GM12878 (cell line): ENCODE measurements around the gene COL4A4. TPM values are rescaled to one million over a fixed set of nuclear protein-coding genes. Genes with fewer than 3 reads are reported as not detected.

ENCODE experiments used
- ATAC-seq: fragments of 200-7000 bp; cut with Tn5 transposase; 3 replicates; pipeline ENCODE4 v1.9.1; 2020; ENCODE audit warnings: mild to moderate bottlenecking, moderate library complexity
- BruUV-seq: library from RNA; stranded (reverse); fragments of 400-500 nt; replicated peaks from 2 replicates; lab custom pipeline; 2021; lab: Mats Ljungman, UMichigan
- CTCF ChIA-PET: fragments of 300-600 bp; sonication (Branson Sonifier 250); formaldehyde crosslinking; extraction: SDS; loops from one replicate; lab custom pipeline; 2021; ENCODE audit warnings: inconsistent platforms; lab: Yijun Ruan, JAX
- POLR2A ChIA-PET: fragments of 350-600 bp; formaldehyde crosslinking; extraction: SDS; loops from one replicate; lab custom pipeline; 2021; ENCODE audit warnings: inconsistent platforms; lab: Charles Lee
- RAD21 ChIA-PET: fragments of 300-600 bp; sonication (Branson Sonifier 250); formaldehyde crosslinking; loops from one replicate; lab custom pipeline; 2023; ENCODE audit warnings: antibody characterized with exemption; ENCODE audit not compliant: unreplicated experiment; lab: Charles Lee
- SMC1A ChIA-PET: fragments of 300-600 bp; sonication (Branson Sonifier 250); formaldehyde crosslinking; loops from one replicate; lab custom pipeline; 2023; ENCODE audit not compliant: unreplicated experiment, uncharacterized antibody; lab: Charles Lee
- DNase-seq: peaks from one replicate; pipeline ENCODE4 v3.0.0-alpha.2; 2011; ENCODE audit warnings: low read depth, low spot score
- FAIRE-seq: peaks from 3 replicates; lab custom pipeline; 2011; peaks lifted over from hg19 to GRCh38; lab: Jason Lieb, UNC
- H2AFZ ChIP-seq: 2 replicates; pipeline ENCODE4 v1.6.0; 2011; ENCODE audit warnings: low read depth, low read length, control low read depth; ENCODE audit not compliant: control insufficient read depth
- H3K27ac ChIP-seq: 2 replicates; pipeline ENCODE4 v1.5.1; 2011; ENCODE audit warnings: control low read depth; ENCODE audit not compliant: control insufficient read depth, insufficient read depth
- H3K27me3 ChIP-seq, 2 experiments: replicated peaks in 1 of 2; 2 replicates each; pipeline versions ENCODE4 v1.6.0 to v1.6.1; 2011; ENCODE audit warnings: low read length in 1 of 2; ENCODE audit not compliant: control insufficient read depth in 2 of 2, insufficient read depth in 2 of 2
- H3K36me3 ChIP-seq, 2 experiments: 2 replicates each; pipeline ENCODE4 v1.5.1; 2011; ENCODE audit warnings: low read length in 1 of 2; ENCODE audit not compliant: control insufficient read depth in 2 of 2, insufficient read depth in 2 of 2
- H3K4me1 ChIP-seq: 2 replicates; pipeline ENCODE4 v1.6.1; 2011; ENCODE audit warnings: mild to moderate bottlenecking, low read length, moderate library complexity, mixed read lengths; ENCODE audit not compliant: control insufficient read depth, insufficient read depth
- H3K4me2 ChIP-seq: 2 replicates; pipeline ENCODE4 v1.6.0; 2011; ENCODE audit warnings: control low read depth; ENCODE audit not compliant: control insufficient read depth, insufficient read depth
- H3K4me3 ChIP-seq: fragments of 200-600 bp; sonication (generic); 2 replicates; pipeline ENCODE4 v1.5.1; 2016
- H3K79me2 ChIP-seq: 2 replicates; pipeline ENCODE4 v1.6.0; 2011; ENCODE audit warnings: low read length; ENCODE audit not compliant: control insufficient read depth, insufficient read depth
- H3K9ac ChIP-seq: 2 replicates; pipeline ENCODE4 v1.8.0; 2011; ENCODE audit warnings: low read length, control low read depth, mixed read lengths; ENCODE audit not compliant: control insufficient read depth, insufficient read depth
- H3K9me3 ChIP-seq: replicated peaks from 3 replicates; pipeline ENCODE4 v1.5.1; 2011; ENCODE audit warnings: mild to moderate bottlenecking, low read length; ENCODE audit not compliant: control insufficient read depth, insufficient read depth
- H4K20me1 ChIP-seq: 2 replicates; pipeline ENCODE4 v1.6.0; 2011; ENCODE audit not compliant: control insufficient read depth, insufficient read depth
- BRCA1 ChIP-seq: IDR thresholded peaks from 2 replicates; pipeline ENCODE4 v1.6.1; 2011; ENCODE audit warnings: low read depth, low read length, improper control_type of control experiment
- CTCF ChIP-seq, 3 experiments: IDR thresholded peaks in 2 of 3; conservative IDR thresholded peaks in 1 of 3; 2 replicates each; pipeline ENCODE4 v1.5.1; 2011; ENCODE audit warnings: low read depth in 3 of 3, low read length in 3 of 3, mild to moderate bottlenecking in 3 of 3, control low read depth in 2 of 3, moderate library complexity in 2 of 3, inconsistent platforms in 1 of 3, mixed read lengths in 1 of 3; ENCODE audit not compliant: control insufficient read depth in 2 of 3, insufficient read depth in 1 of 3; ENCODE audit errors: extremely low read depth in 1 of 3
- EP300 ChIP-seq, 2 experiments: fragments of 150-350 bp in 1 of 2; IDR thresholded peaks; 2 replicates each; pipeline ENCODE4 v1.6.1; 2011 to 2012; ENCODE audit warnings: low read depth in 2 of 2, low read length in 2 of 2, borderline replicate concordance in 1 of 2, improper control_type of control experiment in 1 of 2, inconsistent platforms in 1 of 2; ENCODE audit not compliant: control insufficient read depth in 1 of 2
- JUND ChIP-seq: IDR thresholded peaks from 2 replicates; pipeline ENCODE4 v1.6.1; 2012; ENCODE audit warnings: low read depth, mild to moderate bottlenecking, low read length, improper control_type of control experiment, moderate library complexity
- MYC ChIP-seq: IDR thresholded peaks from 2 replicates; pipeline ENCODE4 v1.6.1; 2011; ENCODE audit warnings: mild to moderate bottlenecking, low read length, moderate library complexity, inconsistent platforms; ENCODE audit not compliant: insufficient read depth, insufficient replicate concordance, insufficient read length, severe bottlenecking
- NR2C2 ChIP-seq: IDR thresholded peaks from 2 replicates; pipeline ENCODE4 v1.6.1; 2011; ENCODE audit warnings: borderline replicate concordance, low read depth; ENCODE audit not compliant: control insufficient read depth, insufficient read length
- RAD21 ChIP-seq: IDR thresholded peaks from 2 replicates; pipeline ENCODE4 v1.6.1; 2011; ENCODE audit warnings: mild to moderate bottlenecking, low read depth, low read length, moderate library complexity; ENCODE audit not compliant: insufficient read depth
- STAT3 ChIP-seq: IDR thresholded peaks from 2 replicates; pipeline ENCODE4 v1.6.1; 2011; ENCODE audit warnings: low read depth, low read length, improper control_type of control experiment
- TCF12 ChIP-seq: IDR thresholded peaks from 2 replicates; pipeline ENCODE4 v1.6.1; 2011; ENCODE audit warnings: low read depth, mild to moderate bottlenecking, low read length
- ZNF274 ChIP-seq: IDR thresholded peaks from one replicate; pipeline ENCODE4 v1.8.0; 2011; ENCODE audit not compliant: insufficient read length, insufficient read depth
- WGBS: methylation state at CpG from one replicate; pipeline ENCODE4 v1.1.6; 2016; ENCODE audit warnings: low lambda C conversion rate; ENCODE audit not compliant: insufficient replicate concordance, insufficient coverage; ENCODE audit errors: missing lambda C conversion rate; 5-methylcytosine and 5-hydroxymethylcytosine counted together
- in situ Hi-C: fragments of 300-500 bp; cut with MboI; formaldehyde crosslinking; loops from 9 replicates; pipeline ENCODE4 v1.14.3; 2018; ENCODE audit warnings: mixed read lengths
- intact Hi-C: fragments of 100-400 bp; cut with micrococcal nuclease; formaldehyde crosslinking; loops from one replicate; pipeline ENCODE4 v1.14.2; 2022; ENCODE audit not compliant: unreplicated experiment
- polyA plus RNA-seq, 11 experiments: library from polyadenylated mRNA; depleted of rRNA in 4 of 11; unstranded in 6 of 11; stranded (reverse) in 5 of 11; fragments of >200 nt; fragmentation: Nextera tagmentation in 4 of 11; fragmentation: Illumina TruSeq in 1 of 11; extraction: Ambion mirVana in 4 of 11; extraction: Trizol in 1 of 11; gene quantifications; 1 replicate in 1 of 11; 2 replicates in 10 of 11; pipeline versions ENCODE4 v1.2.1 to v1.2.3, GENCODE V29; 2011 to 2016; ENCODE audit warnings: inconsistent platforms in 2 of 11, missing spikeins in 2 of 11, low read depth in 1 of 11
- total RNA-seq, 4 experiments: library from RNA; depleted of rRNA in 3 of 4; stranded (reverse); fragments of >200 nt in 3 of 4; fragmentation: Illumina TruSeq in 1 of 4; extraction: Trizol in 1 of 4; gene quantifications; 2 replicates each; pipeline versions ENCODE4 v1.2.1 to v1.2.3, GENCODE V29; 2013 to 2021
- TF ChIP-seq, protein P1 (sequence below): fragments of 450-650 bp; IDR thresholded peaks from 2 replicates; pipeline ENCODE4 v1.6.1; 2017; ENCODE audit warnings: low read depth, mild to moderate bottlenecking, moderate library complexity
- TF ChIP-seq, protein P2 (sequence below): fragments of 450-650 bp; IDR thresholded peaks from 2 replicates; pipeline ENCODE4 v1.6.1; 2016; ENCODE audit warnings: mild to moderate bottlenecking
- TF ChIP-seq, protein P3 (sequence below): IDR thresholded peaks from 2 replicates; pipeline ENCODE4 v1.6.1; 2011; ENCODE audit warnings: borderline replicate concordance, low read depth, mild to moderate bottlenecking, moderate library complexity, mixed read lengths, low read length; ENCODE audit not compliant: insufficient read depth; ENCODE audit errors: extremely low read length

The COL4A4 gene
- total and polyA plus RNA-seq, 10 of the 15 experiments (the other 5 are each of a cell fraction or from before 2014, with no cell fraction given), result 0.19 to 4.0 (median 2.1) TPM

DNA sequence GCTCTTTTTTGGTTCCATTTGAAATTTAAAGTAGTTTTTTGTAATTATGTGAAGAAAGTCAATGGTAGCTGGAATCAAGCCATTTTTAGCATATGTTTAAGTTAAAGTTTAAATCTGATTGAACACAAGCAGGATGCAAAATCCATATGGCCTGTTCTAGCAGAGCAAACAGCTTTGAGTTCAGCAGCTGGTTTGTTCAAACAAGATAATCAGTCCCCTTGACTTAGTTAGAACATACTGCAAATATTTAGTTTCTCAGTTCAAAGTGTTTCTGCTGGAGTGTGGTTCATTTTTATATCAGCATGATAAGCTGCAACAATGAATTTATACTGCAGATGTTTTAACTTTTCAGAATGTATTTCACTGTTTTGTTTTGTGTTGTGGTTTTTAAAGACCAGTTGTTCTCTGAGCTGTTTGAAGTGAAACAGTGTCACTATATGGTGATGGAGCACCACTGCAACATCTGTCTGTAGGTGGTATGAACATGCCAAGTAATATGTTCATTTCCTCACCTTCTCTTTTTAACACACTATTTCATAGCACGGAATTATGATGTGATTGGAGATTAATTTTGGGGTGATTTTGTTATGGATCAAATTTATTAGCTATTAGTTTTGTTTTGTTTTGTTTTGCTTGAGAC, 125.3 kb downstream of the COL4A4 start:
- ChIA-PET RAD21 (interaction anchor here (1.2 kb wide), 1 partner anchor 8 kb away, joined by 3 read pairs; no protein-coding TSS in a partner anchor), POLR2A (no interaction called here), SMC1A (no interaction called here), CTCF (interaction anchor here (0.6 to 0.8 kb wide), 2 partner anchors 29 to 236 kb away, joined by 3 read pairs; no protein-coding TSS in a partner anchor)
- no TSS peak for BruUV-seq
- H3K36me3 ChIP-seq, result no peaks in the 10 kb centered on the region
- no peaks in the 10 kb centered on the region for H3K9me3 ChIP-seq
- no peaks in the 10 kb centered on the region for H3K4me1 ChIP-seq
- H3K4me3 ChIP-seq, result no peak overlapping the region
- FAIRE-seq (no peak), DNase-seq (no peak), ATAC-seq (no peak)
- no peaks in the 10 kb centered on the region for H3K79me2 ChIP-seq
- H2AFZ ChIP-seq, result no peak overlapping the region
- 91% methylated on average over 1 of the region's 1 CpG for WGBS
- H3K4me2 ChIP-seq, result no peak overlapping the region
- H3K27me3 ChIP-seq, result no peaks in the 10 kb centered on the region
- H3K9ac ChIP-seq, result no peak overlapping the region
- in situ Hi-C loops (no loop called here), intact Hi-C loops (loop anchor here (5.0 kb wide), 1 partner anchor 69 kb away; no protein-coding TSS in a partner anchor)
- no peak overlapping the region for H3K27ac ChIP-seq
- H4K20me1 ChIP-seq, result no peaks in the 10 kb centered on the region
- TF ChIP-seq JUND, result no peak
- no peak for TF ChIP-seq NR2C2
- 0 out of 2 replicates have a peak, but pooled peaks have one; percentile 11 for TF ChIP-seq RAD21
- TF ChIP-seq EP300 (IDR thresholded peaks at IDR 0.05; ENCODE audit: borderline replicate concordance in 1 of 2, control insufficient read depth in 1 of 2, low read depth in 2 of 2, low read length in 2 of 2), result no peak
- no peak for TF ChIP-seq BRCA1
- TF ChIP-seq, protein P1, sequence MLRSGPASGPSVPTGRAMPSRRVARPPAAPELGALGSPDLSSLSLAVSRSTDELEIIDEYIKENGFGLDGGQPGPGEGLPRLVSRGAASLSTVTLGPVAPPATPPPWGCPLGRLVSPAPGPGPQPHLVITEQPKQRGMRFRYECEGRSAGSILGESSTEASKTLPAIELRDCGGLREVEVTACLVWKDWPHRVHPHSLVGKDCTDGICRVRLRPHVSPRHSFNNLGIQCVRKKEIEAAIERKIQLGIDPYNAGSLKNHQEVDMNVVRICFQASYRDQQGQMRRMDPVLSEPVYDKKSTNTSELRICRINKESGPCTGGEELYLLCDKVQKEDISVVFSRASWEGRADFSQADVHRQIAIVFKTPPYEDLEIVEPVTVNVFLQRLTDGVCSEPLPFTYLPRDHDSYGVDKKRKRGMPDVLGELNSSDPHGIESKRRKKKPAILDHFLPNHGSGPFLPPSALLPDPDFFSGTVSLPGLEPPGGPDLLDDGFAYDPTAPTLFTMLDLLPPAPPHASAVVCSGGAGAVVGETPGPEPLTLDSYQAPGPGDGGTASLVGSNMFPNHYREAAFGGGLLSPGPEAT, result no peak
- no peak for TF ChIP-seq ZNF274
- TF ChIP-seq, protein P2, sequence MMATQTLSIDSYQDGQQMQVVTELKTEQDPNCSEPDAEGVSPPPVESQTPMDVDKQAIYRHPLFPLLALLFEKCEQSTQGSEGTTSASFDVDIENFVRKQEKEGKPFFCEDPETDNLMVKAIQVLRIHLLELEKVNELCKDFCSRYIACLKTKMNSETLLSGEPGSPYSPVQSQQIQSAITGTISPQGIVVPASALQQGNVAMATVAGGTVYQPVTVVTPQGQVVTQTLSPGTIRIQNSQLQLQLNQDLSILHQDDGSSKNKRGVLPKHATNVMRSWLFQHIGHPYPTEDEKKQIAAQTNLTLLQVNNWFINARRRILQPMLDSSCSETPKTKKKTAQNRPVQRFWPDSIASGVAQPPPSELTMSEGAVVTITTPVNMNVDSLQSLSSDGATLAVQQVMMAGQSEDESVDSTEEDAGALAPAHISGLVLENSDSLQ, result no peak
- TF ChIP-seq, protein P3, sequence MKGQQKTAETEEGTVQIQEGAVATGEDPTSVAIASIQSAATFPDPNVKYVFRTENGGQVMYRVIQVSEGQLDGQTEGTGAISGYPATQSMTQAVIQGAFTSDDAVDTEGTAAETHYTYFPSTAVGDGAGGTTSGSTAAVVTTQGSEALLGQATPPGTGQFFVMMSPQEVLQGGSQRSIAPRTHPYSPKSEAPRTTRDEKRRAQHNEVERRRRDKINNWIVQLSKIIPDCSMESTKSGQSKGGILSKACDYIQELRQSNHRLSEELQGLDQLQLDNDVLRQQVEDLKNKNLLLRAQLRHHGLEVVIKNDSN, result no peak
- TF ChIP-seq TCF12, result no peak
- peak in 1 of 3 experiments; percentile 22; a peak in 1 of 6 replicates for TF ChIP-seq CTCF (IDR thresholded peaks at IDR 0.05 in 2 of 3, conservative IDR thresholded peaks at IDR 0.05 in 1 of 3; ENCODE audit: control insufficient read depth in 2 of 3, extremely low read depth in 1 of 3, insufficient read depth in 1 of 3, low read depth in 3 of 3, low read length in 3 of 3)
- TF ChIP-seq STAT3, result no peak
- TF ChIP-seq MYC, result no peak
